ENCODE data around the gene ZC3H14. TPM values are rescaled to one million over a fixed set of nuclear protein-coding genes. Genes with fewer than 3 reads are reported as not detected.

The ZC3H14 gene
- polyA plus RNA-seq, 3 donors, result 18.9 to 30.2 (median 27.1) TPM

GRCh38 chr14:88584451-88584850 lies 21.6 kb downstream of the ZC3H14 start:
- Mint-ChIP-seq H3K27ac (no peak overlapping the region), H3K9me3 (no peaks in the 10 kb centered on the region), H3K27me3 (ENCODE audit: low read depth in 3 of 3) (no peaks in the 10 kb centered on the region), H3K4me3 (no peak overlapping the region), H3K4me1 (no peaks in the 10 kb centered on the region), H3K36me3 (peaks cover 66 to 83% of the 10 kb centered on the region in 2 donors)
- Histone ChIP-seq H3K4me1 (ENCODE audit: control insufficient read depth in 1 of 2, insufficient read depth in 2 of 2, low read length in 2 of 2) (no peaks in the 10 kb centered on the region), H3K36me3 (replicated peaks in 1 of 2; ENCODE audit: control insufficient read depth in 1 of 2, insufficient read depth in 2 of 2, low read length in 2 of 2) (peaks cover 33 to 93% of the 10 kb centered on the region in 2 donors), H3K4me3 (replicated peaks in 1 of 3; ENCODE audit: low read depth in 2 of 3, low read length in 3 of 3) (no peak overlapping the region), H3K27me3 (ENCODE audit: control insufficient read depth in 2 of 2, insufficient read depth in 2 of 2, low read length in 2 of 2) (no peaks in the 10 kb centered on the region), H3K27ac (ENCODE audit: low read depth in 1 of 2, low read length in 2 of 2) (no peak overlapping the region), H2AFZ (ENCODE audit: insufficient read depth, low read depth, low read length, poor library complexity, severe bottlenecking) (no peak overlapping the region), H3K4me2 (replicated peaks; ENCODE audit: extremely low read depth, low read length, poor library complexity, severe bottlenecking) (no peak overlapping the region), H3K9me3 (replicated peaks in 1 of 2; ENCODE audit: control insufficient read depth in 1 of 2, insufficient read depth in 1 of 2, low read length in 2 of 2) (no peaks in the 10 kb centered on the region), H4K20me1 (ENCODE audit: insufficient read depth, low read length) (no peaks in the 10 kb centered on the region), H3K9ac (ENCODE audit: insufficient read depth, low read length, poor library complexity, severe bottlenecking) (no peak overlapping the region), H3K79me2 (ENCODE audit: insufficient read depth, low read length) (no peaks in the 10 kb centered on the region)
- TF ChIP-seq CTCF (IDR thresholded peaks at IDR 0.05), result no peak
- DNase-seq, result no peak
- intact Hi-C loops (cut with micrococcal nuclease), result no loop called here
- 100% methylated on average over 2 of the region's 3 CpGs for WGBS (ENCODE audit: insufficient coverage)

- intact Hi-C loops (cut with micrococcal nuclease), result no loop called here
- no peak for TF ChIP-seq CTCF (IDR thresholded peaks at IDR 0.05)
- H3K27ac Mint-ChIP-seq, result peak overlapping the region in 3 of 7 donors; percentile 26 to 80 (median 51)
Observed at GRCh38 chr14:88588081-88588480, 25.2 kb downstream of the ZC3H14 start.

More at GRCh38 chr14:88588081-88588480, 25.2 kb downstream of the ZC3H14 start:
- no peak overlapping the region for H2AFZ ChIP-seq (ENCODE audit: insufficient read depth, low read depth, low read length, poor library complexity, severe bottlenecking)
- H3K79me2 ChIP-seq (ENCODE audit: insufficient read depth, low read length), result no peaks in the 10 kb centered on the region
- Mint-ChIP-seq H3K36me3 (peaks cover 60 to 86% of the 10 kb centered on the region in 2 donors), H3K27me3 (ENCODE audit: low read depth in 3 of 3) (no peaks in the 10 kb centered on the region), H3K4me1 (no peaks in the 10 kb centered on the region), H3K4me3 (no peak overlapping the region), H3K9me3 (no peaks in the 10 kb centered on the region)
- no peak for DNase-seq
- no peak overlapping the region for H3K27ac ChIP-seq (ENCODE audit: low read depth in 1 of 2, low read length in 2 of 2)
- no peaks in the 10 kb centered on the region for H4K20me1 ChIP-seq (ENCODE audit: insufficient read depth, low read length)
- no peaks in the 10 kb centered on the region for H3K27me3 ChIP-seq (ENCODE audit: control insufficient read depth in 2 of 2, insufficient read depth in 2 of 2, low read length in 2 of 2)
- no peak overlapping the region for H3K4me2 ChIP-seq (replicated peaks; ENCODE audit: extremely low read depth, low read length, poor library complexity, severe bottlenecking)
- H3K4me3 ChIP-seq (replicated peaks in 1 of 3; ENCODE audit: low read depth in 2 of 3, low read length in 3 of 3), result no peak overlapping the region
- no peak overlapping the region for H3K9ac ChIP-seq (ENCODE audit: insufficient read depth, low read length, poor library complexity, severe bottlenecking)
- H3K9me3 ChIP-seq (replicated peaks in 1 of 2; ENCODE audit: control insufficient read depth in 1 of 2, insufficient read depth in 1 of 2, low read length in 2 of 2), result no peaks in the 10 kb centered on the region
- no peaks in the 10 kb centered on the region for H3K4me1 ChIP-seq (ENCODE audit: control insufficient read depth in 1 of 2, insufficient read depth in 2 of 2, low read length in 2 of 2)
- peaks cover 29 to 92% of the 10 kb centered on the region in 2 donors for H3K36me3 ChIP-seq (replicated peaks in 1 of 2; ENCODE audit: control insufficient read depth in 1 of 2, insufficient read depth in 2 of 2, low read length in 2 of 2)
- no CpG with 5 or more reads among the region's 5 CpGs for WGBS (ENCODE audit: insufficient coverage)
